HG02798 (cell line): Measurements from ENCODE around the gene GPR27.

Experiments used
- ATAC-seq: cut with Tn5 transposase; IDR thresholded peaks from one replicate; pipeline ENCODE4 v1.9.1; 2021; ENCODE audit warnings: mild to moderate bottlenecking; ENCODE audit not compliant: unreplicated experiment, poor library complexity

Gene GPR27

GRCh38 chr3:71728632-71729342, 24.9 kb upstream of the GPR27 start:
- ATAC-seq, result no peak

DNA sequence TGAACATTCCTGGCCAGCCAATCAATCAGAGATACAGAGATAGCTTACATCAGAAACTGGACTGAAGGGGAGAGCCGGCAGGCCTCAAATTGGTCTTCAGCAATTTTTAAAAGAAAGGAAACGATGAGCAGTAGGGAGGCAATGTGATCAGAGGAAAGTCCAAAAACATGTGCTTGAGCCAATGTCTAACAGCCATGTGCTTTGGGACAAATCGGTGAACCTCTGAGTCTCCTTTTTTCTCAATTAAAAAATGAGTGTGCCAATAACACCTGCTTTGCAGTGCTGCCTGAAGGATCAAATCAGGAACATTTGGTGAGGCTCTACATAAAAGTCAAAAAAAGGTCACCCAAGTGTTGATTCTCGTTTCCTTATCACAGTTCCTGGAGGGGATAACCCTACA, 21.0 kb upstream of the GPR27 start:
- ATAC-seq, result no peak

- ATAC-seq, result no peak
Measured at GRCh38 chr3:71733319-71733718, 20.3 kb upstream of the GPR27 start.

DNA sequence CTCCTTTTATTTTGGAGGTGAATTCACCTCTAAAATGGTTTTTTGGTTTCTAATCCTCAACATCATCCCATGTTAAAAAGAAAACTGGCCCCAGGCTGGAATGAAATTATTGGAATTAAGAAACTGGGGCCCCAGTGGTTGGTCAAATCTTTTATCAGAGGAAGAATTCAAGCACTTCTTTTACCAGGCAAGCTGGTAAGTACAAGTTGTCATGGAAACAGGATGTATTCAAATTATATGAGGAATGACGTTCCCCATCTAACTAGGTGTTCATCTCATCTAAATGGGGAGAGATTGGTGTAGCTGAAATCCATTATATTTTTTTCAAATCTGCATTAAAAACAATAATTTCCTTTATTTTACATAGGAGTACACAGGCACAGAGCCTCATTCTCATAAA, 18.8 kb upstream of the GPR27 start:
- ATAC-seq, result no peak

DNA sequence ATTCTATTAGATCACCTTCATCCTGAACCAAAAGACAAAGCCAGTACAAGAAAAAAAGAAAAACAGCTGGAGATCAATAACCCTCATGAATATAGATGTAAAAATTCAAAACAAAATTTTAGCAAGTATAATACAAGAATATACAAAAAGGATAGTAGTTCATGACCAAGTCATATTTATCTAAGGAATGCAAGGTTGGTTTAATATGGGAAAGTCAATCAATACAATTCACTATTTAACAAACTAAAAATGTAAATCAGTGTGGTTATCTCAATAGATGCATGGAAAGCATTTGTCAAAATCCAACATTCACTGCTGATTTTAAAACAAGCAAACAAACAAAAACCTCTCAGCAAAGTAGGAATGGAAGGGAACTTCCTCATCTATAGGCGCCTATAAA, 11.0 kb upstream of the GPR27 start:
- ATAC-seq, result no peak

GRCh38 chr3:71744738-71745137, 8.9 kb upstream of the GPR27 start:
- no peak for ATAC-seq

GRCh38 chr3:71751602-71752001, 2.1 kb upstream of the GPR27 start:
- no peak for ATAC-seq

- no peak for ATAC-seq
Measured at GRCh38 chr3:71752831-71753700, 589 bp upstream of the GPR27 start.

- ATAC-seq, result no peak
Measured at GRCh38 chr3:71754610-71755253, 1.1 kb downstream of the GPR27 start.

GRCh38 chr3:71758091-71758490, 4.4 kb downstream of the GPR27 start:
- ATAC-seq, result no peak

- ATAC-seq, result no peak
Measured at GRCh38 chr3:71759401-71759800, 5.7 kb downstream of the GPR27 start.

DNA sequence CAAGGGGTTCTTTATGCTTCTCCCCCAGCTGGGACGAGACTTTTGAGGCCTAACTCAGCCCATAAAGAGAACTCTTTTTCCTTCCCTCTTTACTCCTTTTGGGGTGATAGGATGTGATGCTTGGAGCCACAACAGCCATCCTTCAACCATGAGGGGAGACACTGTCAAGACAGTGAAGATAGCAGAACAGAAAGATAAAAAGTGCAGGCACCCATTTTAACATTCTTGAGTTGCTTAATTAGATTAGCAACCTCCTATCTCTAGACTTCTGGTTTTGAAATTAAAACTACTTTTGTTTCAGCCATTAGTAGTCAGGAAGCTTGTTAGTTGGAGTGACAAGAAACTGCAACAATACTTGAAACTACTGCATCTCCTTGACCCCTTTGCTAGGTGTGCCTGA, 6.5 kb downstream of the GPR27 start:
- no peak for ATAC-seq

- ATAC-seq, result no peak
Measured at GRCh38 chr3:71763426-71763825, 9.8 kb downstream of the GPR27 start.

DNA sequence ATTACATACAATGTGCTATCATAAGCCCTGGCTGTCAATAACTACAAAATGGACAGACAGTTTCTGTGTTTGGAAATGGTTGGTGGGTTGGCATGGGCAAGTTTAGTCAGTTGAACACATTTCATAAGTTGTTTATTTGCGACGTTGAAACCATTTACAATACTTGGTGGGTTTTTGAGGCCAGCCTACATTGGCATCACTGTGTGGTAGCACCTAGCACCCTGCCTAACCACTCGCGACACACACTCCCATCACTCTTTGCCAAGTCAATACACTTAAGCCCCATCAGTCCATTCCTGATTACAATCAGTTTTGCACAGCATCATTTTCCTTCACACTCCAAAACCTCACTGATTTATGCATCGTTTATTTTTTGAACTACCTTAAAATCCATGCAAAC, 17.5 kb downstream of the GPR27 start:
- no peak for ATAC-seq

DNA sequence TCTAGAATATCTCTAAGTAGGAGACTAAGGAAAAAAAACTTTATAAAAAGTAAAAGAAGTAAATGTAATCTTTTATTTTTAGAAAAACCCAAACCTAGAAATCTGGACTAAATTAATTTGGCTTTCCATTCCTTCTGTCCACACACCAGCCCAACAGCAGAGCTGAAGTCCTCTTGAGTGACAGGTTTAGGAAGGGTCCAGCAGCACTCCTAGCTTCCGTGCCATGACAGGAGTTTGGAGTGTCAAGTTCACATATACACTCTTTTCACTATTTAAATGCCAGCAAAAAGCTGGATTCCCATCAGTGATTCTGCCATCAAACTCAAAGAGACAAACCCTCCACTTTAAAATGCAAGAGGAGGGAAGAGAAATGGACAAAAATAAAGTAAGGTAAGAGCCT, 18.2 kb downstream of the GPR27 start:
- no peak for ATAC-seq

DNA sequence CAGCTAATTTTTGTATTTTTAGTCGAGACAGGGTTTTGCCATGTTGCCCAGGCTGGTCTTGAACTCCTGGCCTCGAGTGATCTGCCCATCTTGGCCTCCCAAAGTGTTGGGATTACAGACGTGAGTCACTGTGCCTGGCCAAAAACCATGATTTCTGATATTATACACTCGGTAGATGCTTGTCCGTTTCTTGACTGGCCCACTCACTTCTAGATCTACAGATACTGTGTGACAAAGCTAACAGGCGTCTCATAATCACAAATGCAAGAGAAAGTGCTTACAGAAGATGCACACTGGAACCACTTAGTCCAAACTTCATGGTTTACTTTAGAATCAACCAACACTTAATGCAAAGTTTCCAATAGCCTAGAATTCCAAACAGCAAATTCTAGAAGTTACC, 22.9 kb downstream of the GPR27 start:
- no peak for ATAC-seq

- no peak for ATAC-seq
Measured at GRCh38 chr3:71778353-71778752, 24.7 kb downstream of the GPR27 start.

GRCh38 chr3:71779674-71780377, 26.2 kb downstream of the GPR27 start:
- ATAC-seq, result no peak

- no peak for ATAC-seq
Measured at GRCh38 chr3:71780430-71780829, 26.8 kb downstream of the GPR27 start.

DNA sequence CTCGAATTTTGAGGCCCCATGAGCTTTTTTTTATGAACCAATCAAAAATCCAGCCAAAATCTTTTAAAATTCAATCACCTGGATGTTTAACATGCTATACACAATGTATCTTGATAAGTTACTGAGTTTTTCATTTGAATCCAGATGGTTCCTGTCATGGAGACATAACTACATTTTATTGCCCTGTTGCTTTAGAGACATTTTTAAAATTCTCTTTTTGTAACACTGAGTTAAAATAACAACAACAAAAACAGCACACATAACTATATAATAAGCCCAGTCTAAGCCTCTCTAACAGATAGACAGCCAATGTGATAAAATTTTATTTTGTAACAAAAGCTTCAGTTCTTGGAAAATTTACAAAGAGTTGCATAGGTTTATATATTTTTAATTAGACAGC, 29.5 kb downstream of the GPR27 start:
- no peak for ATAC-seq
